SU-DHL-6 (cell line): ENCODE data around the gene SLC22A3.

Experiments
- H2AFZ ChIP-seq: fragments of 200-600 bp; sonication (generic); 2 replicates; pipeline ENCODE4 v1.6.1; 2014; ENCODE audit warnings: low read depth, mild to moderate bottlenecking, moderate library complexity, mixed read lengths, antibody characterized with exemption, low read length; ENCODE audit not compliant: severe bottlenecking
- H3F3A ChIP-seq: fragments of 200-600 bp; shearing (Covaris generic); 2 replicates; pipeline ENCODE4 v1.6.0; 2016; ENCODE audit warnings: antibody characterized with exemption, mild to moderate bottlenecking; ENCODE audit not compliant: insufficient read depth
- H3K27ac ChIP-seq: fragments of 200-600 bp; sonication (generic); 2 replicates; pipeline ENCODE4 v1.5.1; 2016; ENCODE audit warnings: low read depth, mild to moderate bottlenecking, low read length, moderate library complexity, mixed read lengths
- H3K27me3 ChIP-seq: fragments of 200-600 bp; sonication (generic), shearing (Covaris generic); 2 replicates; pipeline ENCODE4 v1.6.0; 2014; ENCODE audit warnings: mild to moderate bottlenecking, low read length
- H3K36me3 ChIP-seq: fragments of 200-600 bp; sonication (generic); 2 replicates; pipeline ENCODE4 v1.6.1; 2014; ENCODE audit warnings: mild to moderate bottlenecking, low read length, mixed read lengths
- H3K4me2 ChIP-seq: fragments of 300-600, 200-600 bp; shearing (Covaris generic), sonication (generic); 2 replicates; pipeline ENCODE4 v1.6.0; 2014; ENCODE audit warnings: low read length, low read depth, mild to moderate bottlenecking; ENCODE audit not compliant: poor library complexity, severe bottlenecking
- H3K4me3 ChIP-seq: fragments of 200-600 bp; sonication (generic); 2 replicates; pipeline ENCODE4 v1.5.1; 2014; ENCODE audit warnings: antibody characterized with exemption, low read length, mild to moderate bottlenecking, mixed read lengths; ENCODE audit not compliant: insufficient read depth, poor library complexity, severe bottlenecking
- H3K79me2 ChIP-seq: fragments of 200-600 bp; sonication (generic); 2 replicates; pipeline ENCODE4 v1.6.1; 2014; ENCODE audit warnings: mild to moderate bottlenecking, low read length, moderate library complexity; ENCODE audit not compliant: insufficient read depth
- H3K9ac ChIP-seq: fragments of 200-600 bp; sonication (generic); 2 replicates; pipeline ENCODE4 v1.7.0; 2014; ENCODE audit warnings: mild to moderate bottlenecking, low read length
- H3K9me2 ChIP-seq: fragments of 200-600 bp; sonication (generic); replicated peaks from 2 replicates; pipeline ENCODE4 v1.6.1; 2014; ENCODE audit warnings: low read length; ENCODE audit not compliant: insufficient read depth
- H3K9me3 ChIP-seq: fragments of 200-600 bp; sonication (generic); 2 replicates; pipeline ENCODE4 v1.6.1; 2014; ENCODE audit warnings: low read length, mixed read lengths; ENCODE audit not compliant: insufficient read depth
- H4K20me1 ChIP-seq: fragments of 200-600 bp; sonication (generic); 2 replicates; pipeline ENCODE4 v1.6.1; 2014; ENCODE audit warnings: low read depth, mild to moderate bottlenecking, antibody characterized with exemption, low read length, moderate library complexity, mixed read lengths
- CTCF ChIP-seq: fragments of 200-600 bp; sonication (generic); IDR thresholded peaks from one replicate; pipeline ENCODE4 v1.5.1; 2017; ENCODE audit warnings: antibody characterized with exemption, mild to moderate bottlenecking, low read length, moderate library complexity; ENCODE audit not compliant: insufficient read depth, poor library complexity, severe bottlenecking
- EZH2phosphoT487 ChIP-seq: fragments of 200-600 bp; sonication (generic), shearing (Covaris generic); conservative IDR thresholded peaks from 2 replicates; pipeline ENCODE4 v1.6.1; 2018; ENCODE audit warnings: mild to moderate bottlenecking, antibody characterized with exemption, low read length, moderate library complexity, mixed read lengths

The SLC22A3 gene

GRCh38 chr6:160500639-160501038, 152.5 kb downstream of the SLC22A3 start:
- no peak for TF ChIP-seq EZH2phosphoT487
- no peak for TF ChIP-seq CTCF
- Histone ChIP-seq H4K20me1 (no peaks in the 10 kb centered on the region), H3K36me3 (no peaks in the 10 kb centered on the region), H3K79me2 (no peaks in the 10 kb centered on the region), H3K9me3 (no peaks in the 10 kb centered on the region), H3K27ac (no peak overlapping the region), H3K4me2 (no peak overlapping the region), H3K27me3 (no peaks in the 10 kb centered on the region), H3F3A (no peaks in the 10 kb centered on the region), H3K9ac (no peak overlapping the region), H2AFZ (no peak overlapping the region), H3K9me2 (no peaks in the 10 kb centered on the region), H3K4me3 (no peak overlapping the region)
